Motor neuron (in vitro differentiated cells): ENCODE data around the gene ETV2. TPM values are rescaled to one million over a fixed set of nuclear protein-coding genes. Genes with fewer than 3 reads are reported as not detected.
"Not testable (repeated sequence)": the region's sequence is repeated elsewhere in the genome, so short reads cannot be mapped to it uniquely, and the experiment has no call there.

Source experiments
- ATAC-seq, 8 experiments: fragments of 200-7000 bp; cut with Tn5 transposase; replicated peaks in 6 of 8; 2 replicates each; pipeline ENCODE4 v1.8.0; 2021; ENCODE audit warnings: mild to moderate bottlenecking in 8 of 8, moderate library complexity in 8 of 8
- H3K27ac ChIP-seq, 2 donors: fragments of 250-450 bp; sonication (Bioruptor Pico); 2 replicates each; pipeline ENCODE4 v1.9.0; 2021; ENCODE audit warnings: antibody characterized with exemption in 2 of 2, mild to moderate bottlenecking in 2 of 2, moderate library complexity in 1 of 2
- H3K4me1 ChIP-seq, 2 donors: fragments of 250-450 bp; sonication (Bioruptor Pico); replicated peaks in 1 of 2; 2 replicates each; pipeline ENCODE4 v1.6.1; 2021; ENCODE audit warnings: antibody characterized with exemption in 2 of 2, mild to moderate bottlenecking in 2 of 2, moderate library complexity in 1 of 2
- H3K4me3 ChIP-seq, 5 donors: fragments of 250-450 bp; sonication (Bioruptor Pico); 2 replicates each; pipeline ENCODE4 v1.9.0; 2021; ENCODE audit warnings: antibody characterized with exemption in 5 of 5, mild to moderate bottlenecking in 5 of 5, moderate library complexity in 4 of 5
- WGBS, 10 experiments: fragments of 450-650 bp; shearing (Covaris generic); methylation state at CpG; one replicate each; pipeline ENCODE4 v1.0.0; 2022; 5-methylcytosine and 5-hydroxymethylcytosine counted together
- in situ Hi-C, 9 experiments: fragments of 400-800 bp; cut with MboI; loops; one replicate each; pipeline ENCODE4 v1.15.0; 2021; ENCODE audit warnings: low sequenced_read_pairs in 9 of 9, low pct_unique_long_range_greater_than_20kb in 2 of 9; ENCODE audit not compliant: unreplicated experiment in 9 of 9
- total RNA-seq, 8 experiments: library from RNA; unstranded; fragments of 300-600 nt; gene quantifications; 2 replicates each; pipeline versions ENCODE4 v1.2.3 to v1.2.4, GENCODE V29; 2022

The ETV2 gene
- total RNA-seq, 8 experiments from 2014 or later, result 0.50 to 3.2 (median 1.4) TPM

GRCh38 chr19:35669974-35670373 lies 28.4 kb downstream of the ETV2 start:
- no peak for ATAC-seq
- Histone ChIP-seq H3K27ac (no peak overlapping the region), H3K4me1 (no peaks in the 10 kb centered on the region), H3K4me3 (no peak overlapping the region)
- 17 to 67% (median 50%) methylated on average over 1 to 2 of the region's 4 CpGs; no CpG with 5 or more reads in 5 of the 10 experiments for WGBS, 10 experiments
- in situ Hi-C loops, result no loop called here

- no peak for ATAC-seq
- no peak overlapping the region for H3K27ac ChIP-seq
- WGBS, 10 experiments, result 80% methylated on average over 1 of the region's 1 CpG; no CpG with 5 or more reads in 8 of the 10 experiments
- no peak overlapping the region for H3K4me3 ChIP-seq
- in situ Hi-C loops, result no loop called here
- no peaks in the 10 kb centered on the region for H3K4me1 ChIP-seq
Measured at GRCh38 chr19:35670686-35671085, 29.1 kb downstream of the ETV2 start.

GRCh38 chr19:35671818-35672217 lies 30.3 kb downstream of the ETV2 start:
- H3K4me1 ChIP-seq, result no peaks in the 10 kb centered on the region
- WGBS, 10 experiments, result 13 to 57% (median 44%) methylated on average over 1 to 3 of the region's 3 CpGs; no CpG with 5 or more reads in 3 of the 10 experiments
- in situ Hi-C loops, result no loop called here
- no peak overlapping the region for H3K4me3 ChIP-seq
- ATAC-seq, result no peak
- H3K27ac ChIP-seq, result no peak overlapping the region

GRCh38 chr19:35673121-35673804 lies 31.7 kb downstream of the ETV2 start:
- WGBS, 10 experiments, result 0 to 20% (median 18%) methylated on average over 3 to 7 of the region's 39 CpGs; no CpG with 5 or more reads in 7 of the 10 experiments
- in situ Hi-C loops, result no loop called here
- ATAC-seq, result peak in 5 of 8 experiments; percentile 27 to 99 (median 98)
- no peaks in the 10 kb centered on the region for H3K4me1 ChIP-seq
- H3K27ac ChIP-seq, result no peak overlapping the region
- H3K4me3 ChIP-seq, result no peak overlapping the region

GRCh38 chr19:35675589-35676140 lies 34.1 kb downstream of the ETV2 start:
- in situ Hi-C loops, result no loop called here
- Histone ChIP-seq H3K27ac (no peak overlapping the region), H3K4me1 (no peaks in the 10 kb centered on the region), H3K4me3 (no peak overlapping the region)
- no peak for ATAC-seq
- 33 to 83% (median 60%) methylated on average over 1 to 12 of the region's 15 CpGs; no CpG with 5 or more reads in 2 of the 10 experiments for WGBS, 10 experiments

- H3K4me3 ChIP-seq, result no peak overlapping the region
- H3K4me1 ChIP-seq, result no peaks in the 10 kb centered on the region
- no peak for ATAC-seq
- in situ Hi-C loops, result no loop called here
- H3K27ac ChIP-seq, result no peak overlapping the region
- 0 to 96% (median 80%) methylated on average over 1 to 4 of the region's 4 CpGs; no CpG with 5 or more reads in 3 of the 10 experiments for WGBS, 10 experiments
Measured at GRCh38 chr19:35689836-35690235, 48.3 kb downstream of the ETV2 start.

- H3K4me3 ChIP-seq, ATAC-seq, H3K4me1 ChIP-seq, H3K27ac ChIP-seq, in situ Hi-C loops: not testable (repeated sequence)
- no CpG with 5 or more reads among the region's 37 CpGs for WGBS, 10 experiments
Measured at GRCh38 chr19:35691106-35691505, 49.6 kb downstream of the ETV2 start.

GRCh38 chr19:35692010-35692409 lies 50.5 kb downstream of the ETV2 start:
- Histone ChIP-seq H3K4me1 (no peaks in the 10 kb centered on the region), H3K4me3 (no peak overlapping the region), H3K27ac (no peak overlapping the region)
- 35 to 85% (median 68%) methylated on average over 2 to 4 of the region's 11 CpGs; no CpG with 5 or more reads in 6 of the 10 experiments for WGBS, 10 experiments
- ATAC-seq, result no peak
- in situ Hi-C loops, result no loop called here

GRCh38 chr19:35693422-35693821 lies 51.9 kb downstream of the ETV2 start:
- H3K4me3 ChIP-seq, result no peak overlapping the region
- H3K27ac ChIP-seq, result no peak overlapping the region
- in situ Hi-C loops, result no loop called here
- ATAC-seq, result peak; percentile 9 to 46 (median 34)
- H3K4me1 ChIP-seq, result no peaks in the 10 kb centered on the region
- 0 to 43% (median 0%) methylated on average over 1 to 5 of the region's 8 CpGs; no CpG with 5 or more reads in 4 of the 10 experiments for WGBS, 10 experiments

GRCh38 chr19:35693835-35694599 lies 52.5 kb downstream of the ETV2 start:
- in situ Hi-C loops, result no loop called here
- 0 to 80% (median 43%) methylated on average over 1 to 6 of the region's 8 CpGs; no CpG with 5 or more reads in 2 of the 10 experiments for WGBS, 10 experiments
- Histone ChIP-seq H3K4me1 (no peaks in the 10 kb centered on the region), H3K4me3 (no peak overlapping the region), H3K27ac (no peak overlapping the region)
- peak; percentile 99 to 100 (median 100) for ATAC-seq

Other genes with a start within 250 kb of the ETV2 start
- under 1 TPM in 4 of 8 experiments, not detected in 4; 0.13 to 0.52 (median 0.14) TPM for gene FFAR2, start 193.5 kb upstream of the ETV2 start, total RNA-seq
- not detected for gene KRTDAP, start 151.3 kb upstream of the ETV2 start, total RNA-seq
- gene DMKN, start 128.1 kb upstream of the ETV2 start, total RNA-seq, result 10 to 100 TPM in 2 of 8 experiments, 1 to 10 TPM in 3, under 1 TPM in 2, not detected in 1; 0.14 to 49.2 (median 3.1) TPM
- gene SBSN, start 113.4 kb upstream of the ETV2 start, total RNA-seq, result 1 to 10 TPM in 2 of 8 experiments, under 1 TPM in 6; 0.11 to 3.5 (median 0.41) TPM
- not detected for gene GAPDHS, start 108.3 kb upstream of the ETV2 start, total RNA-seq
- 100 to 1,000 TPM in 2 of 8 experiments, 10 to 100 TPM in 6; 70.4 to 130 (median 89.3) TPM for gene TMEM147, start 96.1 kb upstream of the ETV2 start, total RNA-seq
- gene ATP4A, start 78.1 kb upstream of the ETV2 start, total RNA-seq, result under 1 TPM in 5 of 8 experiments, not detected in 3; 0.05 to 0.25 (median 0.11) TPM
- gene PMIS2, start 55.6 kb upstream of the ETV2 start, total RNA-seq, result under 1 TPM in 1 of 8 experiments, not detected in 7; 0.66 TPM
- gene HAUS5, start 29.0 kb upstream of the ETV2 start, total RNA-seq, result 10 to 100 TPM in 3 of 8 experiments, 1 to 10 TPM in 5; 2.7 to 14.3 (median 9.4) TPM
- gene RBM42, start 12.7 kb upstream of the ETV2 start, total RNA-seq, result 10 to 100 TPM; 33.4 to 71.7 (median 51.1) TPM
- gene COX6B1, start 6.6 kb downstream of the ETV2 start, total RNA-seq, result 100 to 1,000 TPM; 721 to 998 (median 791) TPM
- under 1 TPM in 1 of 8 experiments, not detected in 7; 0.38 TPM for gene UPK1A, start 24.8 kb downstream of the ETV2 start, total RNA-seq
- gene ZBTB32, start 62.8 kb downstream of the ETV2 start, total RNA-seq, result 10 to 100 TPM in 1 of 8 experiments, 1 to 10 TPM in 4, under 1 TPM in 3; 0.43 to 34.3 (median 2.2) TPM
- 10 to 100 TPM in 4 of 8 experiments, 1 to 10 TPM in 4; 6.1 to 28.4 (median 11.0) TPM for gene KMT2B, start 76.3 kb downstream of the ETV2 start, total RNA-seq
- gene IGFLR1, start 100.7 kb downstream of the ETV2 start, total RNA-seq, result 1 to 10 TPM; 1.8 to 6.4 (median 4.3) TPM
- 10 to 100 TPM; 14.0 to 33.1 (median 18.9) TPM for gene U2AF1L4, start 103.7 kb downstream of the ETV2 start, total RNA-seq
- 100 to 1,000 TPM in 2 of 8 experiments, 10 to 100 TPM in 6; 56.4 to 142 (median 84.7) TPM for gene PSENEN, start 103.9 kb downstream of the ETV2 start, total RNA-seq
- gene LIN37, start 106.8 kb downstream of the ETV2 start, total RNA-seq, result 10 to 100 TPM; 12.6 to 32.0 (median 19.9) TPM
- 1 to 10 TPM in 2 of 8 experiments, under 1 TPM in 6; 0.14 to 1.8 (median 0.68) TPM for gene HSPB6, start 115.3 kb downstream of the ETV2 start, total RNA-seq
- 10 to 100 TPM in 5 of 8 experiments, 1 to 10 TPM in 3; 3.1 to 19.9 (median 12.7) TPM for gene PROSER3, start 116.4 kb downstream of the ETV2 start, total RNA-seq
- 10 to 100 TPM in 5 of 8 experiments, 1 to 10 TPM in 2, under 1 TPM in 1; 0.51 to 33.1 (median 16.1) TPM for gene ARHGAP33, start 133.8 kb downstream of the ETV2 start, total RNA-seq
- gene PRODH2, start 171.1 kb downstream of the ETV2 start, total RNA-seq, result under 1 TPM in 1 of 8 experiments, not detected in 7; 0.52 TPM
- gene NPHS1, start 210.8 kb downstream of the ETV2 start, total RNA-seq, result under 1 TPM in 6 of 8 experiments, not detected in 2; 0.05 to 0.85 (median 0.37) TPM
- 1 to 10 TPM in 5 of 8 experiments, under 1 TPM in 3; 0.10 to 6.2 (median 1.3) TPM for gene KIRREL2, start 215.2 kb downstream of the ETV2 start, total RNA-seq
- 100 to 1,000 TPM in 5 of 8 experiments, 10 to 100 TPM in 1, 1 to 10 TPM in 2; 4.6 to 397 (median 337) TPM for gene APLP1, start 226.8 kb downstream of the ETV2 start, total RNA-seq